HPDE6-E6E7 (cell line): ENCODE results near the gene NHS.

Source experiments
- DNase-seq: peaks from one replicate; pipeline ENCODE4 v3.0.0; 2011; ENCODE audit warnings: missing footprints; ENCODE audit errors: extremely low spot score

The NHS gene

GRCh38 chrX:17588303-17588702 lies 213.3 kb downstream of the NHS start:
- DNase-seq = no peak

GRCh38 chrX:17590892-17591740 lies 216.1 kb downstream of the NHS start:
- DNase-seq = peak; percentile 44

GRCh38 chrX:17591741-17592110 lies 216.7 kb downstream of the NHS start:
- DNase-seq = peak; percentile 44

- DNase-seq = no peak
Observed at GRCh38 chrX:17592117-17592516, 217.1 kb downstream of the NHS start.

GRCh38 chrX:17594693-17595092 lies 219.7 kb downstream of the NHS start:
- DNase-seq = no peak

- peak; percentile 21 for DNase-seq
Observed at GRCh38 chrX:17595456-17596035, 220.5 kb downstream of the NHS start.

- DNase-seq = no peak
Observed at GRCh38 chrX:17596061-17596460, 221.1 kb downstream of the NHS start.

- DNase-seq = no peak
Observed at GRCh38 chrX:17596546-17597205, 221.7 kb downstream of the NHS start.

- DNase-seq = no peak
Observed at GRCh38 chrX:17597327-17597726, 222.3 kb downstream of the NHS start.

GRCh38 chrX:17597836-17598439 lies 222.9 kb downstream of the NHS start:
- no peak for DNase-seq

GRCh38 chrX:17601441-17602200 lies 226.6 kb downstream of the NHS start:
- DNase-seq = no peak

GRCh38 chrX:17602245-17602644 lies 227.2 kb downstream of the NHS start:
- DNase-seq = no peak

- DNase-seq = no peak
Observed at GRCh38 chrX:17603196-17603595, 228.2 kb downstream of the NHS start.

- no peak for DNase-seq
Observed at GRCh38 chrX:17605676-17606075, 230.7 kb downstream of the NHS start.

GRCh38 chrX:17606231-17606630 lies 231.2 kb downstream of the NHS start:
- DNase-seq = no peak

- no peak for DNase-seq
Observed at GRCh38 chrX:17608888-17609287, 233.9 kb downstream of the NHS start.

GRCh38 chrX:17610788-17611187 lies 235.8 kb downstream of the NHS start:
- DNase-seq = no peak

- DNase-seq = no peak
Observed at GRCh38 chrX:17613979-17614588, 239.1 kb downstream of the NHS start.

GRCh38 chrX:17616936-17617335 lies 241.9 kb downstream of the NHS start:
- DNase-seq = no peak

GRCh38 chrX:17617806-17618205 lies 242.8 kb downstream of the NHS start:
- no peak for DNase-seq

- no peak for DNase-seq
Observed at GRCh38 chrX:17621566-17622270, 246.7 kb downstream of the NHS start.
